ENCODE measurements around the gene ARFGEF3. TPM values are rescaled to one million over a fixed set of nuclear protein-coding genes. Genes with fewer than 3 reads are reported as not detected.
"Not testable (repeated sequence)": the region's sequence is repeated elsewhere in the genome, so short reads cannot be mapped to it uniquely, and the experiment has no call there.

ARFGEF3 gene
- total RNA-seq, 6 experiments from 2014 or later: 0.06 to 0.19 (median 0.08) TPM

DNA sequence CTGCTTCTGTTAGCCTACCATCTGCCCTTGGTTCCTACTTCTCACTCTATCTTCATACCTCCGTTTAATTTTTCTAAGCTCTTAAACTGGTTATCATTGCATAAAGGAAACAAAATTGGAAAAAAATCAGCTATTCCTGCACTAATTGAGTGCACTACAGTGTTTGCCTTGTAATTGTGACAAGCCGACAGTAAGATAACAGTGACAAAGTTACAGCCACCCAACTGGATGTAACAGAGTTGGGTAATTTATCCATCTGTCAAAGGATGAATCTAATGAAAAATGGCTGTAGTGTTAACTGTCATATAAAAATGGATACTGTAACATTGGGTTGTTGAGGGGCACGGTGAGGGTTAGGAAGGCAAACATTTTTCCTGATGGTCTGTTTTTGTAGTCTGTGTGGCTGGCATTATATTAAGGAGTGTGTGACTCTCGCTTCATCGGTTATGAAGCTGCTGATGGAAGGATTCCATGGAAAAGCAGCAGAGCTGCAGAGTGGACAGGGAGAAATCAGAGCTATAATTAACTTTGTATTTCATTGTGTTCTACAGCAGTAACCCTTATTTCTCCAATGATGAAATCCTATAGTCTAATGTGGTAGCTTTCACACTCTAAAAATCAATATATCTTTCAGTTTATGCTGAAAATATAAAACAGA lies 43.8 kb downstream of the ARFGEF3 start:
- H3K36me3 Mint-ChIP-seq (ENCODE audit: low read depth): no peaks in the 10 kb centered on the region
- peaks cover 1% of the 10 kb centered on the region; the same call in 1 of the 2 replicates for H3K27me3 Mint-ChIP-seq (ENCODE audit: insufficient read depth)
- no peak for DNase-seq
- no peaks in the 10 kb centered on the region for H3K4me1 Mint-ChIP-seq (ENCODE audit: low read depth)
- H3K4me3 Mint-ChIP-seq: no peak overlapping the region
- no peak overlapping the region for H3K27ac Mint-ChIP-seq
- TF ChIP-seq, protein P1, sequence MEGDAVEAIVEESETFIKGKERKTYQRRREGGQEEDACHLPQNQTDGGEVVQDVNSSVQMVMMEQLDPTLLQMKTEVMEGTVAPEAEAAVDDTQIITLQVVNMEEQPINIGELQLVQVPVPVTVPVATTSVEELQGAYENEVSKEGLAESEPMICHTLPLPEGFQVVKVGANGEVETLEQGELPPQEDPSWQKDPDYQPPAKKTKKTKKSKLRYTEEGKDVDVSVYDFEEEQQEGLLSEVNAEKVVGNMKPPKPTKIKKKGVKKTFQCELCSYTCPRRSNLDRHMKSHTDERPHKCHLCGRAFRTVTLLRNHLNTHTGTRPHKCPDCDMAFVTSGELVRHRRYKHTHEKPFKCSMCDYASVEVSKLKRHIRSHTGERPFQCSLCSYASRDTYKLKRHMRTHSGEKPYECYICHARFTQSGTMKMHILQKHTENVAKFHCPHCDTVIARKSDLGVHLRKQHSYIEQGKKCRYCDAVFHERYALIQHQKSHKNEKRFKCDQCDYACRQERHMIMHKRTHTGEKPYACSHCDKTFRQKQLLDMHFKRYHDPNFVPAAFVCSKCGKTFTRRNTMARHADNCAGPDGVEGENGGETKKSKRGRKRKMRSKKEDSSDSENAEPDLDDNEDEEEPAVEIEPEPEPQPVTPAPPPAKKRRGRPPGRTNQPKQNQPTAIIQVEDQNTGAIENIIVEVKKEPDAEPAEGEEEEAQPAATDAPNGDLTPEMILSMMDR (IDR thresholded peaks at IDR 0.05): no peak
- no peaks in the 10 kb centered on the region for H3K9me3 Mint-ChIP-seq

DNA sequence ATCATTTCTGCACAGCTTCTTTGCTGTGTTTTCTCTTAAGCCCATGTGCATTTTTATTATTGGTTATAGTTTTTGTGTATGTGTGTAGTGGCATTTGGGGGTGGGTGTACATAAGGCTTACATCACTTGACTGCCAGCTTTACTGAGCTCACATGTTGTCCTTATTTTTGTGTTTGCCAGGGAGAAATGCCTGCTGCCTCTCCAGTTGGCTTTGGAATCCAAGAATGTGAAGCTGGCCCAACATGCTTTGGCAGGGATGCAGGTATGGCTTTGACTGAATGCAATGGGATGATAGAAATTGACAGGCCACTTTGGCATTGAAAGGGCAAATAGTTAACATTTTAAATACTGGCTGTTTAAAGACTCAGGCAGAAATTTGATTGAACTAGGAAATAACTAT lies 45.1 kb downstream of the ARFGEF3 start:
- Mint-ChIP-seq H3K27ac (no peak overlapping the region), H3K4me3 (no peak overlapping the region), H3K27me3 (ENCODE audit: insufficient read depth) (peaks cover 1% of the 10 kb centered on the region; the same call in 1 of the 2 replicates), H3K36me3 (ENCODE audit: low read depth) (no peaks in the 10 kb centered on the region), H3K9me3 (no peaks in the 10 kb centered on the region), H3K4me1 (ENCODE audit: low read depth) (no peaks in the 10 kb centered on the region)
- TF ChIP-seq, protein P1 (IDR thresholded peaks at IDR 0.05): no peak
- no peak for DNase-seq

DNA sequence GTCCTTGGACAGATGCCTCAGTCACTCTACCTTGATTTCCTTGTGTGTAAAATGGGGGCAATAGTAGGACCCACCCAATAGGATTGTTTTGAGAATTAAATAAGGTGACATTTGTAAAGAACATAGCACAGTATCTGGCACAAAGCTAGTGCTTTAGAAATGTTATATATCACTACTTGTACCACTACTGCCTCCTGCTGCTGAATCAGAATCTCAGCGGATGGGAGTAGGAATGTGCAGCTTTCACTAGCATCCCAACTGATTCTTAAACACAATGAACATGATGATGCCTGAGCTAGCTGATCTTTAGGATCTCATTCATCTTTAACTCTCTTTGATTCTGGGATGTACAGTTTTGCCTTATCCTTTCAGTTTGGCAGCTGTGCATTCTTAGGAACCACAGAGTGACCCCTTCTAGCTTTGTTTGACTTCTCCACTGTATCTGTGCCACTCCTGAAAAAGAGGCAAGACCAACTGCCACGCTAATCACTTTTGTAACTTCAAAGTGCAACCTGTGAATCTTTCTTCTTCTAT lies 49.4 kb downstream of the ARFGEF3 start:
- H3K4me3 Mint-ChIP-seq: no peak overlapping the region
- H3K27ac Mint-ChIP-seq: no peak overlapping the region
- no peaks in the 10 kb centered on the region for H3K36me3 Mint-ChIP-seq (ENCODE audit: low read depth)
- TF ChIP-seq, protein P1 (IDR thresholded peaks at IDR 0.05): no peak
- H3K9me3 Mint-ChIP-seq: no peaks in the 10 kb centered on the region
- no peak for DNase-seq
- H3K4me1 Mint-ChIP-seq (ENCODE audit: low read depth): no peaks in the 10 kb centered on the region
- H3K27me3 Mint-ChIP-seq (ENCODE audit: insufficient read depth): peaks cover 5% of the 10 kb centered on the region

DNA sequence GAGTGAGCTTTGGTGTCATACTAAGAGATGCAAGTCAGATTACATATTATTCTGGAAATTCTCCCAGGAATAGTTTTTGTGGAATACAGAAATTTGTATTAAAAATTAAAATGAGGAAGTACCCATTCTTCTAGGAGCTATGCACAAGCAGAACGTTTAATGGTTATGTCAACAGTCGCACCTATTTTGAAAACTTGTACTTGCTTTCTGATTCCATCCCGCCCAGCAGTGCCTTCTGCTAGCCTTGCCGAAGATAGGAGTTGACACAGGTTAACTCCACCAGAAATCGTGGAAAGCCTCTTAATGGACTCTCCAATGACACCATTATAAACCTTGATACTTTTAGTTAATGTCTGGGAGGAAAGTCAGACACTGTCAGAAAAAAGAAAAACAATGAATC lies 49.9 kb downstream of the ARFGEF3 start:
- DNase-seq: no peak
- TF ChIP-seq, protein P1 (IDR thresholded peaks at IDR 0.05): no peak
- no peak overlapping the region for H3K27ac Mint-ChIP-seq
- peaks cover 4% of the 10 kb centered on the region for H3K27me3 Mint-ChIP-seq (ENCODE audit: insufficient read depth)
- no peaks in the 10 kb centered on the region for H3K9me3 Mint-ChIP-seq
- no peaks in the 10 kb centered on the region for H3K36me3 Mint-ChIP-seq (ENCODE audit: low read depth)
- H3K4me3 Mint-ChIP-seq: no peak overlapping the region
- no peaks in the 10 kb centered on the region for H3K4me1 Mint-ChIP-seq (ENCODE audit: low read depth)

DNA sequence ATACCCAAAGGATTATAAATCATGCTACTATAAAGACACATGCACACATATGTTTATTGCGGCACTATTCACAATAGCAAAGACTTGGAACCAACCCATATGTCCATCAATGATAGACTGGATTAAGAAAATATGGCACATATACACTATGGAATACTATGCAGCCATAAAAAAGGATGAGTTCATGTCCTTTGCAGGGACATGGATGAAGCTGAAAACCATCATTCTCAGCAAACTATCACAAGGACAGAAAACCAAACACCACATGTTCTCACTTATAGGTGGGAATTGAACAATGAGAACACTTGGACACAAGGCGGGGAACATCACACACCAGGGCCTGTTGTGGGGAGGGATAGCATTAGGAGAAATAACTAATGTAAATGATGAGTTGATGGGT lies 50.8 kb downstream of the ARFGEF3 start:
- H3K27ac Mint-ChIP-seq; H3K27me3 Mint-ChIP-seq (ENCODE audit: insufficient read depth); H3K9me3 Mint-ChIP-seq; H3K4me1 Mint-ChIP-seq (ENCODE audit: low read depth); H3K4me3 Mint-ChIP-seq; H3K36me3 Mint-ChIP-seq (ENCODE audit: low read depth); DNase-seq: not testable (repeated sequence)

DNA sequence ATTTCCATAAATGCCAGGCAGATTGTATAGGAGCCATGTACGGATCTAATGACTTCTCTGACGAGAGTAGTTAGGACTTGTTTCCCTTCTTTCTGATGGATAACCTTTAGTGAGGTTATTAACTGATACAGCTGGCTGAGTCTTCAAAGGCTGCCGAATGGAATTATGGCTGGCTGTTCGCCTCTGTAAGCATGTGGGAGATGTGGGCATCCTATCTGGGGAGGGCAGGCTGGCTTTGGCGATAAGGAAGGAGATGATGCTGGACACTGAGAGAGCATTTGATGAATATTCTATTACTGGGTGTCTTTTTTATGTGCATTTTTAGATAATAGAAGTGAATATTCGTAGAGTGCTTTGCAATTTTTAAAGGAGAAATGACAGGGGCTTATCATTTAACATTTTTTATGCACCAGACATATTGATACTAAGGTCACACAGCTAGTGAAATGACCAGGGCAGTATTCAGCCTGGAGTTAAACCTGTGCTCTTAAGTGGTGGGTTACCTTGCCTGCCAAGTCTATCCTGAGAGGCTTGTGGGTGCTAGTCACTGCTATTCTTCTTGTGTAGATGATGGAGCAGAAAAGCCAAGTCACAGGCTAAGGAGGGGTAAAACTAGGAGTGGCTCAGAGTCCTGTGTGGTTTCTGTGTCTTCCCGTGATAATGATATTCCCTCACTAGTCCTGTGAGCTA lies 53.5 kb downstream of the ARFGEF3 start:
- H3K4me3 Mint-ChIP-seq: no peak overlapping the region
- H3K27ac Mint-ChIP-seq: no peak overlapping the region
- no peak for DNase-seq
- H3K4me1 Mint-ChIP-seq (ENCODE audit: low read depth): no peaks in the 10 kb centered on the region
- no peaks in the 10 kb centered on the region for H3K9me3 Mint-ChIP-seq
- peaks cover 4% of the 10 kb centered on the region for H3K27me3 Mint-ChIP-seq (ENCODE audit: insufficient read depth)
- TF ChIP-seq, protein P1 (IDR thresholded peaks at IDR 0.05): no peak
- H3K36me3 Mint-ChIP-seq (ENCODE audit: low read depth): no peaks in the 10 kb centered on the region
